GM18951 (cell line): ENCODE data around the gene STK24.

Experiments
- POLR2A ChIP-seq: IDR thresholded peaks from 4 replicates; pipeline ENCODE4 v1.6.1; 2011; ENCODE audit warnings: mild to moderate bottlenecking; ENCODE audit not compliant: insufficient read length, insufficient read depth; ENCODE audit errors: extremely low read depth
- in situ Hi-C: fragments of 300-500 bp; cut with MboI; formaldehyde crosslinking; loops from one replicate; pipeline ENCODE4 v1.12.0; 2022; ENCODE audit warnings: low sequenced_read_pairs, mixed read lengths, inconsistent platforms; ENCODE audit not compliant: unreplicated experiment

Gene STK24

DNA sequence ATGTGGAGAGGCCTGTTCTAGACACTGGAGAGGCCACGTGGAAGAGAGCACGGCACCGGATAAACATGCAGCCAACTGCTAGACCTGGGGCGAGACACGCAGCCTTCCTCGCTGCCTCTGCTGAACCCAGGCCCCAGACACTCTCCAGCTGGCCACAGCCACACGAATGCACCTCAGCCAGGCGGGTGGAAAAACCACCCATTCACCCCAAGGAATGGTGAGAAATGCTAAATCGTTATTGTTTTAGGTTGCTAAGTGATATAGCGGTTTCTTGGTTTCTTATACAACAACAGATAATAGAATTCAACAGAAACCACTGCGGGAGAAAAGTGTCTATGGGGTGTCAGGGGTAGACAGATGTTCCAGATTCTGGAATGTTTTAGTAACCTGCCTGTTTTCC, 52.5 kb downstream of the STK24 start:
- TF ChIP-seq POLR2A: no peak
- in situ Hi-C loops: no loop called here

DNA sequence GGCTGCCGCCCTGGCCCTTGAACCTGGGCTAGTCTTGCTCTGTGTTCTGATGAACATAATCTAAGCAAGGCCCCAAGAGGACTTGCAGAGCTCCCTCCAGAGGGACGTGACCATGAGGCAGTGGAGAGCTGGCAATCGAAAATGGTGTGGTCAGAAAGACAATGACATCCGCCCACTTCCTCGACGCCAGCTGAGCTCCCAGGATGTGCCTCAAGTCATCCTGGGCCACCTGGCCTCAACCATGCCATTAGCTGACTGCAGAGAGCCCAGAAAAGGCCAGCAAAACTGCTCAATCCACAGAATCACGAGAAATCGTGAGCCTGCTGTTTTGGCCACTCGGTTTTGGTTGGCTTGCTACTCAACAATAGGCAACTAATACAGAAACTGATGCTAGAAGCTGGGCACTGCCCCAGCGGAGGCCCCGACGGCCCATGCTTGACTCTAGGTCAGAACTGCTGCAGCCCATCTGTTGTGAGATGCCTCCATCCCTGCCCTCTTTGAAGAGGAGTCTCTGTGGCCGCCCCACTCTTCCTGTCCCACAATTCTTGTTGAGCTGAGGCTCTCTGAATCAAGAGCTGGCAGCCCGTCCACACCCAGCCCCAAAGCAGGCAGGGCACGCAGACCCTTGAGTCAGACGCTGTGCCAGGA, 53.3 kb downstream of the STK24 start:
- no peak for TF ChIP-seq POLR2A
- in situ Hi-C loops: no loop called here

DNA sequence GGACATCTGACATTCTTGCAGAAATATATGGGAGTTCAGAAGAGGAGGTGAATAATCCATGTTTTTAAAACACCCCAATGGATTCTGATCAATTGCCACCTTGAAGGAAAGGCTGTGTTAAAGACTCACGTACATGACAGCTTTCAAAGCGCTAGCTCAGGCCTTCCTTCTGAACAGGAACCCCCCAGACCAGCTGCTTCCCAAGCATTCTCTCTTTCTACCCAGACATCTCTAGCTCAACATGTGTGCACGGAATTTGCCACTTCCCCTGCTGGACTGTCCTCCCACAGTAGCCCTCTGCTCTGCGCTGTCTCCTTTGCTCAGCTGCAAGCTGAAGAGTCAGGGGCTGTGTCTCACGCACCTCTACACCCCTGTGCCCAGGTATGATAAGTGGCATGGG, 54.5 kb downstream of the STK24 start:
- TF ChIP-seq POLR2A: no peak
- in situ Hi-C loops: no loop called here

DNA sequence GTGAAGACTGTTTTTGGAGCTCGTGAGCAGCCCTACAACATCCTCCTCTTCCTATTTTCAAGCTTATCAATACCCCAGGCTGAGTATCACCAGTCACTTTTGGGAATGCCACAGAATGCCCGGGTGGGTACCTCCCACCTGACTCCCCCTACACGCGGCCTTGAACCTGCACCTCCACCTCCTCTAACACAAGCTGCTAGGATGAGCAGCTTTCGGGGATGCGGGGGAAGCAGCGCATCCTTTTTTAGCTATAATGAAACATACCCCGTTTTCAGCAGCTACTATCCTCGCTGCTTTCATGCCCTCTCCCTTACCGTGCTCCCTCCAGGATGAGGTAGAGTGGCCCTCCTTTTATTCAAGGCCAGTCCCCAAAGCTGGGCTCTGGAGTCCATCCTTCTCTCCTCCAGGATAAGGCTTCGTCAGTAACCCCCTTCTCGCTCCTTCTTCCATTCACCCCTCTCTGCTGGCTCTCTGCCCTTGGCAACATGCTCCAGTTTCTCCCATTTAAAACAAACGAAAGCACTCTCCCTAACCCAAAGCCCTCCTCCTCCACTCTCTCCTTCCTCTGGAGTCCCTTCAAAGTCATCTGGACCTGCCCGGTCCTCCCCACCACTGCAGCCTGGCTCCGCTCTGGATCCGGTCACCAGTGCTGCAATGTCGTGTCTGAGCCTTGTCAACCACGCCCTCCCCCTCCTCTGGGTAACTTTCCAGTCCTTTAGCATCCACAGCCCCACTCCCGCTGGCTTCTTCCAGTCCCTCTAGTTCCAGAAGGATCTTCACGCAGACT, 55.3 kb downstream of the STK24 start:
- no peak for TF ChIP-seq POLR2A
- in situ Hi-C loops: no loop called here

DNA sequence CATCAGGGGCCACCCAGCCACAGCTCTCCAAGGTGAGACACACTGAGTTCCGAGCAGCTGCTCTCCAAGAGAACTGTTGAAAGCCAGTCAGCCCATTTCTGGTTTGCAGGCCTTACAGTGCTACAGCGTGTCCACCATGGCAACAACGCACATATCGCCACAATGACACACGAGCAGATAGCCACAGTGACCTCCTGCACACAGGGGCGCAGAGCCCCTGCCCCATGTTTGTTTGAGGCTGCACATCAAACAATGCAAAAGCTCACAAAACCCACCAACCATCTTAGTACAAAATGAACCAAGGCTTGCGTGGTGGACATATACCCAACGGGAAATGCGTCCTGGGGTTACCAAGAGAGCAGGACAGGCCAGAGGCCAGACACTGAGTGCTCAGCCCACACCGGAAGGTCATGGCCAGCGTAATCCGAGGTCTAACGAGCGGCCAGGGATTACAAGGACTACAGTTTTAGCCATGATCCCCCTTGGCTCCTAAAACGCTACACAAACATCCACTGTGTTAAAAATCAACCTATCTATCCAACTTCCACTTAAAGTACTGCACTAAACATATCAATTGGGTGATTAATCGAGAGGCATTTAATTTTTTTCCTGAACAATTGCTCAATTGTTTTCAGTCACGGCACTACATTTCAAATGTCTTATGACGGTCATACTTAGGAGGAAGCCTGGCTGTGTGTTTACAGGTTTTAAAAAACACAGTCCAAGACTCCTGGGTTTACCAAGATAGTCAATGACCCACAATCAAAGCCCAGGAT, 56.0 kb downstream of the STK24 start:
- TF ChIP-seq POLR2A: no peak
- in situ Hi-C loops: no loop called here

DNA sequence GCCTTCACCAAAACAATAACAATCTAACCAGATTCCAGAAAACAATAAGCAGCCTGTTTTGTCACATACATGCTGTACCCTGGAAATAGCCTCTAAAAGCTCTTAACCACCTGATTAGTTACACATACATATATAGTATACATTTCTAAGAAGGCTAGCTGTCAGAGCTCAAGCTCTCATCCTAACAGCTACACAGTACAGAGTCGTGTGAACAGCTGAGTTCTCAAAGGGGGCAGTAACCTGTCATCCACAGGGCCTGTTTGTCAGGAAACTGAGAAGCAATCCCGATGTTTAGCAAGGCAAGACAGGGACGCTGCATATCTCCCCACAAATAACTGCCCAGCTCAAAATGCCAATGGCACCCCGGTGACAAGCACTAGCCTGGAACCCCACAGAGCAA, 56.9 kb downstream of the STK24 start:
- TF ChIP-seq POLR2A: no peak
- in situ Hi-C loops: no loop called here

DNA sequence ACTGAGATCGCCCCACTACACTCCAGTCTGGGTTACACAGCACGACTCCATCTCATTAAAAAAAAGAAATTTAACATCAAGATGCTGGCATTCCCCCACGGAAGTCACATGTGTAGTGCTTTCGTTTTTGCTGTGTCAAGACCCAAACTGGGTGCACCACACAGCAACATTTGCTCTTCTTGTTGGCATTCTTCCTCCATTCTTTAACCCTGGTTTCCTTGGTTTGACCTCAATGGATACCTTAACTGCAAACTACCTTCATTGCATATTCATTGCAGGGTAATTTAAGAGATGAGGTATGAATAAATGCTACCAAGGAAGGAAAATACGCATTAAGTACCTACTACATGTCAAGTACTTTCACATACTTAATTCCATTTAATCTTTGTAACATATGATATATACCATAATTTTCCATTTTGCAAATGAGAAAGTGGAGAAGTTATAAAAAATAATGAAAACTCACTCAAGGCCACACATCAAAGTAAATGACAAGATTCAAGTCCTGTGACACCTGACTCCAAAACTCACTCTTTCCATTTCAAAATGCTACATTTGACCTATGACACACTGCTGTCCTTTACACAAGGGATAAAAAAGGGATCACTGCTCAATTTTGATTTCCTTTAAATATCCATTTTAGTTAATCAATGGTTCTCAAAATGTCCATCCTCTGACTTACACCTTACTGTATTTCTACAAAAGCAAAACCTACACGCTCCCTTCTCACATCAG, 59.2 kb downstream of the STK24 start:
- in situ Hi-C loops: no loop called here
- TF ChIP-seq POLR2A: no peak

DNA sequence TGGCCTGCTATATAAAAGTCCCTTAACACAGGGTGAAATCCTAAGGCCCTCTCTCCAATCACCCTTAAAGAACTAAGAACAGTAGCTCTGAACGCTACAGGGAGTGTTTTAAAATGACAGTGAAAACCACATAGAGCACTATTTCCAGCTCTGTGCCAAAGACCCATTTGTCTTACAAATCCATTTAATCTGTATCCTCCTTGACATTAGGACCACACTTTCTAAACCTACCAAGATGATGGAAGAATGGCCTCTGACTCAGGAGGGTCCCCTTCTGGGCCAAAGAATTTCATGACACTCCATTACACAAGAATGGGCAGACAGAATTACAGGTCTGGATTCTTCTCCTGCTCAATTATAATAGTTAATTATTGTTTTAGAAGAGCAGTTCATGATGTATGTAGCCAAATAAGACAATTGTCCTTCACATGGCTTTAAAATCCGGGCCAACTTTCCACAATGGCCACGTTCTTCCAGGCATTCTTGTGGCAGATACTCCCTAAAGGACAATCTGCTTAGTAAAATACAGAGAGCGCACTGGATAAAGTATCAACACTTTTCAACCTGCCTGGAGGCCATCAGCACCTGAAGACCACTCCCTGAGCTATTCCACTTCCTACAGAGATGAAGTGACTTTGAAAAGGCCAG, 61.0 kb downstream of the STK24 start:
- in situ Hi-C loops: no loop called here
- no peak for TF ChIP-seq POLR2A

DNA sequence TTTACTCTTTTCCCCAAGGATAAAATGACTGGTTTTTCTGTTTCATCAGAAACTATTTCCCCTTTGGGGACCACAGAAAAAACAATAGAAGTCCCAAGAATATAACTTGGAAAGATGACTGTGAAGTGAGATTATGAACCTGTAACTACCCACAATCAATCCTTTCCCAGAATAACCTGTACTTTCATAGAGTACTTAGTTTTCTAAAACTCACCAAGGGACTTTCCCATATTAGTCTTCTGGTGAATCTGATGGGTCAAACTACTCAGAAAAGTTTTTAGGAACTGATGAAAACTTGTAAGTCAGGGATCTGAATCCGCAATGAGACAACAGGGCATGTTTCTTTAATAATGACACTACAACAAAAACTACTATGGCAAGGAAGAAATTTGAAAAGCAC, 62.6 kb downstream of the STK24 start:
- TF ChIP-seq POLR2A: no peak
- in situ Hi-C loops: no loop called here

DNA sequence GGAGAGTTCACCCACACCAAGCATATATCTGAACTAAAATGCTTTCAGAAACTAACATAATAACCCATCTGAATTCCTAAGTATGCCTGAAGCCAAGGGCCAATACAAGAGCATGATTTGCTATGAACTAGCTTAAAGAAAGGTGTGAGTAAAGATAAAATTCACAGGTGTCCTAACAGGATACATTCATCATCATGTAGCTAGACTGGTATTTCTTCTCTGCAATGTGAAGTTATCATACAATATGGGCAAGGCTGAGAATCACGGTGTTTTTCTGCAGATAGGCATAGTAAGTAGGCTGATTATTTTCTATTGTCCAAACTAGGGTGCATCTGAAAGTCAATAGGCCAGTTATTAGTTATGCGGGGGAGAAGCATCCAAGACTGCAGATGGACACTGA, 63.1 kb downstream of the STK24 start:
- TF ChIP-seq POLR2A: no peak
- in situ Hi-C loops: no loop called here

DNA sequence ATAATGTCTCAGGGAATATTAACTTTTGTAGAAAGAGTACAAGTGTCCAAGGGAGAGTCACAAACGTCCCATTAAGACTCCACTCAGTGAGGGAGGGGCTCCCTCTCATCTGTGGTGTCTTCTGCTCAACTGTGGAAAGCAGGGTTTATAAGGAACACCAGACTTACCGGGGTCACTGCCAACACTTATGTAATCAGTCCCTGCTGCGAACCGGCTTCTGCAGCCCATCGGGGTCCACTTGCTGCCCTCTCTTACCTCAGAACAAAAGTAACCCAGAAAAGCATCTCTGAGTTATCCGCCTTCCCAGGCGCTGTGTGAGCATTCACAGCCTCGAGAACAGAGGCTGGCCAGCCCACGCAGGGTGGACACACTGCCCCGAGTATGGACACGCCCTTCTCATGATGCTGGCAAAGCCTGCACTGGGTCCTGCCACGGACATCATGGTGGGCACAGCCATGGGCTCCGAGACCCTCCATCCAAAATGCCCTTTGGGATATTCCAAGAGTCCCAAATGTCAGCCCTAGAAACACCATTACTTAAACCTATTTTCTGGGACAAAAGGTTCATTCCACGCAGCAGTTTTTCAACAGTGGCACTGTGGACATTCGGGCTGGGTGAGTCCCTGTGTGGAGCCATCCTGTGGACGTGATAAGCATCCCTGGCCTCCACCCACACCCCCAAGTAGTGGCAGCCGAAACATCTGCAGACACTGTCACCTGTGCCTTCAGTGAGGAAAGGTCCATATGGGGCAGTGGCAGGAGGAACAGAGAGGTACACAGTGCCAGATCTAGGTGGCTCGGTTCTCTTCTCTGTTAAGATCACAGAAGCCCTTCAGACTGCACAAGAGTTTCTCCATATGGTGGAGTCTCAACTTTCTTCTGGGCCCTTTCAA, 63.9 kb downstream of the STK24 start:
- in situ Hi-C loops: no loop called here
- no peak for TF ChIP-seq POLR2A

DNA sequence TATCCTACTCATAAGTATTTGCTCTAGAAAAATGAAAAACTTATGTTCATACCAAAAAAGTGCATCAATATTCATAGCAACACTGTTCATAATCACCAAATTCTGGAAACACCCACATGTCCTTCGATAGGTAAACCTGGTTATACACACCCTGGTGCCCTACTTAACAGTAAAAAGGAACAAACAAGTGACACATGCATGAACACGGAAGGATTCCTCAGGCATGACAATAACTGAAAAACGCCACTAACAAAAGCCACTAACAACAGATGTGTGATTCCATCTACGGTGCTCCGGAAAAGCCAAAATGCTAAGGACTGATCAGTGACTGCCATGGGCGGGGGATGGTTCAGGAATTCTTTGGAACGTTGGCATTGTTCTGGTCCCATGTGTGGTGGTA, 65.5 kb downstream of the STK24 start:
- no peak for TF ChIP-seq POLR2A
- in situ Hi-C loops: no loop called here
